A549 (cell line): Measurements from ENCODE around the gene RPL13A.

Experiments used
- CTCF ChIP-seq: fragments of >200 bp; sonication (Bioruptor Twin); formaldehyde crosslinking; IDR thresholded peaks from 3 replicates; pipeline ENCODE4 v1.5.1; 2016
- RNF2 ChIP-seq: fragments of 200-600 bp; sonication (generic); IDR thresholded peaks from 2 replicates; pipeline ENCODE4 v1.6.1; 2016; ENCODE audit warnings: low read depth, mild to moderate bottlenecking, antibody characterized with exemption, moderate library complexity, borderline replicate concordance

DNA sequence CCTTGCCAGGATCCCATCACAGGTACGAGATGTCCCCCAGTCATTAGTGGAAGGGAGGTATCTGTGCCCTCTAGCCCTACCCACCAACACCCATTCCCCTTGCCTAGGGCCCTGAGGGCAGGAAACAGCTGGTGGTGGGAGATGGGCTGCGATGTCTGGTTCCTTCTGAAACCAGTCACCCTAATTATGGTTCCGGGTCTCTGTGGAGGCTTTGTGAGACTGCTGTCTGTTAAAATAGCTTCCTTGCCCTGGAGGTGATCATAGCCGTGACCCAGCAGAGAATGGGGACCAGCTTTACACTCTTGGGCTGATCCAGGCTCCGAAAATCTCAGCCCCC is 28.9 kb upstream of the RPL13A start:
- TF ChIP-seq CTCF (no peak), RNF2 (no peak)
